SU-DHL-6 (cell line): ENCODE data around the gene ITSN1.
"Not testable (repeated sequence)": the region's sequence is repeated elsewhere in the genome, so short reads cannot be mapped to it uniquely, and the experiment has no call there.

Experiments used
- H2AFZ ChIP-seq: fragments of 200-600 bp; sonication (generic); 2 replicates; pipeline ENCODE4 v1.6.1; 2014; ENCODE audit warnings: low read depth, mild to moderate bottlenecking, moderate library complexity, mixed read lengths, antibody characterized with exemption, low read length; ENCODE audit not compliant: severe bottlenecking
- H3F3A ChIP-seq: fragments of 200-600 bp; shearing (Covaris generic); 2 replicates; pipeline ENCODE4 v1.6.0; 2016; ENCODE audit warnings: antibody characterized with exemption, mild to moderate bottlenecking; ENCODE audit not compliant: insufficient read depth
- H3K27ac ChIP-seq: fragments of 200-600 bp; sonication (generic); 2 replicates; pipeline ENCODE4 v1.5.1; 2016; ENCODE audit warnings: low read depth, mild to moderate bottlenecking, low read length, moderate library complexity, mixed read lengths
- H3K27me3 ChIP-seq: fragments of 200-600 bp; sonication (generic), shearing (Covaris generic); 2 replicates; pipeline ENCODE4 v1.6.0; 2014; ENCODE audit warnings: mild to moderate bottlenecking, low read length
- H3K36me3 ChIP-seq: fragments of 200-600 bp; sonication (generic); 2 replicates; pipeline ENCODE4 v1.6.1; 2014; ENCODE audit warnings: mild to moderate bottlenecking, low read length, mixed read lengths
- H3K4me2 ChIP-seq: fragments of 300-600, 200-600 bp; shearing (Covaris generic), sonication (generic); 2 replicates; pipeline ENCODE4 v1.6.0; 2014; ENCODE audit warnings: low read length, low read depth, mild to moderate bottlenecking; ENCODE audit not compliant: poor library complexity, severe bottlenecking
- H3K4me3 ChIP-seq: fragments of 200-600 bp; sonication (generic); 2 replicates; pipeline ENCODE4 v1.5.1; 2014; ENCODE audit warnings: antibody characterized with exemption, low read length, mild to moderate bottlenecking, mixed read lengths; ENCODE audit not compliant: insufficient read depth, poor library complexity, severe bottlenecking
- H3K79me2 ChIP-seq: fragments of 200-600 bp; sonication (generic); 2 replicates; pipeline ENCODE4 v1.6.1; 2014; ENCODE audit warnings: mild to moderate bottlenecking, low read length, moderate library complexity; ENCODE audit not compliant: insufficient read depth
- H3K9ac ChIP-seq: fragments of 200-600 bp; sonication (generic); 2 replicates; pipeline ENCODE4 v1.7.0; 2014; ENCODE audit warnings: mild to moderate bottlenecking, low read length
- H3K9me2 ChIP-seq: fragments of 200-600 bp; sonication (generic); replicated peaks from 2 replicates; pipeline ENCODE4 v1.6.1; 2014; ENCODE audit warnings: low read length; ENCODE audit not compliant: insufficient read depth
- H3K9me3 ChIP-seq: fragments of 200-600 bp; sonication (generic); 2 replicates; pipeline ENCODE4 v1.6.1; 2014; ENCODE audit warnings: low read length, mixed read lengths; ENCODE audit not compliant: insufficient read depth
- H4K20me1 ChIP-seq: fragments of 200-600 bp; sonication (generic); 2 replicates; pipeline ENCODE4 v1.6.1; 2014; ENCODE audit warnings: low read depth, mild to moderate bottlenecking, antibody characterized with exemption, low read length, moderate library complexity, mixed read lengths
- EZH2phosphoT487 ChIP-seq: fragments of 200-600 bp; sonication (generic), shearing (Covaris generic); conservative IDR thresholded peaks from 2 replicates; pipeline ENCODE4 v1.6.1; 2018; ENCODE audit warnings: mild to moderate bottlenecking, antibody characterized with exemption, low read length, moderate library complexity, mixed read lengths
- TF ChIP-seq, protein P1 (sequence below): fragments of 200-600 bp; sonication (generic); IDR thresholded peaks from one replicate; pipeline ENCODE4 v1.5.1; 2017; ENCODE audit warnings: antibody characterized with exemption, mild to moderate bottlenecking, low read length, moderate library complexity; ENCODE audit not compliant: insufficient read depth, poor library complexity, severe bottlenecking

ITSN1 gene

DNA sequence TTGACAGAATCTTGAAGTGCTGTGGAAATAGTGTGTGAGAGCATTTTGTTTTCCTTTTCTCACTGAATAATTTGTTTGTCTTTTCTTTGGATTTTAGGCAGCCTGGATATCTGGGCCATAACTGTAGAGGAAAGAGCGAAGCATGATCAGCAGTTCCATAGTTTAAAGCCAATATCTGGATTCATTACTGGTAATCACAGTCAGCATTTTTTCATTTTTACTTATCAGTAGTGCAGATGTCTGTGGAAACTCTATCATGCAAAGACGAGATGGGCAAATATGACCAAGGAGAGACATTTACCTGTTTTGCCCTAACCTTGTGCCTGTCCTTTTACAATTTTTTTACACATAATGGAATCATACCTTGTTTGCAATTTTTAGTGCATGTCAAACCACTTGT is 78.8 kb downstream of the ITSN1 start:
- no peaks in the 10 kb centered on the region for H3F3A ChIP-seq
- H3K9ac ChIP-seq, result no peak overlapping the region
- no peaks in the 10 kb centered on the region for H3K79me2 ChIP-seq
- no peaks in the 10 kb centered on the region for H3K9me3 ChIP-seq
- no peak overlapping the region for H2AFZ ChIP-seq
- no peaks in the 10 kb centered on the region for H3K9me2 ChIP-seq
- no peaks in the 10 kb centered on the region for H3K27me3 ChIP-seq
- H3K4me3 ChIP-seq, result no peak overlapping the region
- H3K36me3 ChIP-seq, result no peaks in the 10 kb centered on the region
- no peak overlapping the region for H3K4me2 ChIP-seq
- no peak for TF ChIP-seq EZH2phosphoT487
- TF ChIP-seq, protein P1, sequence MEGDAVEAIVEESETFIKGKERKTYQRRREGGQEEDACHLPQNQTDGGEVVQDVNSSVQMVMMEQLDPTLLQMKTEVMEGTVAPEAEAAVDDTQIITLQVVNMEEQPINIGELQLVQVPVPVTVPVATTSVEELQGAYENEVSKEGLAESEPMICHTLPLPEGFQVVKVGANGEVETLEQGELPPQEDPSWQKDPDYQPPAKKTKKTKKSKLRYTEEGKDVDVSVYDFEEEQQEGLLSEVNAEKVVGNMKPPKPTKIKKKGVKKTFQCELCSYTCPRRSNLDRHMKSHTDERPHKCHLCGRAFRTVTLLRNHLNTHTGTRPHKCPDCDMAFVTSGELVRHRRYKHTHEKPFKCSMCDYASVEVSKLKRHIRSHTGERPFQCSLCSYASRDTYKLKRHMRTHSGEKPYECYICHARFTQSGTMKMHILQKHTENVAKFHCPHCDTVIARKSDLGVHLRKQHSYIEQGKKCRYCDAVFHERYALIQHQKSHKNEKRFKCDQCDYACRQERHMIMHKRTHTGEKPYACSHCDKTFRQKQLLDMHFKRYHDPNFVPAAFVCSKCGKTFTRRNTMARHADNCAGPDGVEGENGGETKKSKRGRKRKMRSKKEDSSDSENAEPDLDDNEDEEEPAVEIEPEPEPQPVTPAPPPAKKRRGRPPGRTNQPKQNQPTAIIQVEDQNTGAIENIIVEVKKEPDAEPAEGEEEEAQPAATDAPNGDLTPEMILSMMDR, result no peak
- no peaks in the 10 kb centered on the region for H4K20me1 ChIP-seq
- H3K27ac ChIP-seq, result no peak overlapping the region

DNA sequence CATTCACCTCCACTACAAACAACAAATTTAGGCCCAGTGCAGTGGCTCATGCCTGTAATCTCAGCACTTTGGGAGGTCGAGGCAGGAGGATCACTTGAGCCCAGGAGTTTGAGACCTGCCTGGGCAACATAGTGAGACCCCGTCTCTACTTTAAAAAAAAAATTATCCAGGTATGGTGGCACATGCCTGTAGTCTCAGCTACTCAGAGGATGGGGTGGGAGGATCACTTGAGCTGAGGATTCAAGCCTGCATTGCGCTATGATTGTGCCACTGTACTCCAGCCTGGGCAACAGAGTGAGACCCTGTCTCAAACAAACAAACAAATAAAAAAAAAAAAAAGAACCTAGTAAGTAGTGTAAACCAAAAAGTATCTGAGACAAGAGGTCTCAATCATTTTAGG is 86.8 kb downstream of the ITSN1 start:
- H3F3A ChIP-seq, H3K9me2 ChIP-seq, H3K9ac ChIP-seq, H3K27me3 ChIP-seq, H3K4me3 ChIP-seq, H4K20me1 ChIP-seq, H3K27ac ChIP-seq, H3K36me3 ChIP-seq, H3K79me2 ChIP-seq, H2AFZ ChIP-seq, H3K9me3 ChIP-seq, H3K4me2 ChIP-seq: not testable (repeated sequence)

DNA sequence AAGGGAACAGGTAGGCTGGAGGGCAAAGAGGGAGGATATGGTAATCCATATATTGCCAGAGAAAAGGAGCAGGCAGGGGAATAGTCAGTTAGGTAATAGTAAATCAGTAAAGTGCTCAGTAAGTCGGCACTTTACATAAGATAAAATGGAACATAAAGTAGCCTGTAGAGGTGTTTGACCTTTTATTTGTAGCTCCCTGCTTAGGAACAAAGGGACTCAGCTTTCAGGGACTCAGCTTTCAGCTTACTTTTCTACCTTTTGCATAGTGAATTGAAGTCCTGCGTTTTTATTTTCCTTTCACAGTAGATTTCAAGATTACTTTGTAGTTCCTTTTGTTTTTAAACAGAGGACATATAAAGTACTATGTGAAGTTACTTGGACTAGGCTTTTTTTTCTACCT is 87.3 kb downstream of the ITSN1 start:
- Histone ChIP-seq H3K9me2 (no peaks in the 10 kb centered on the region), H3F3A (no peaks in the 10 kb centered on the region), H3K27me3 (no peaks in the 10 kb centered on the region), H3K9ac (no peak overlapping the region), H2AFZ (no peak overlapping the region), H3K9me3 (no peaks in the 10 kb centered on the region), H3K4me2 (no peak overlapping the region), H3K79me2 (no peaks in the 10 kb centered on the region), H3K27ac (no peak overlapping the region), H3K4me3 (no peak overlapping the region), H3K36me3 (no peaks in the 10 kb centered on the region), H4K20me1 (no peaks in the 10 kb centered on the region)
- no peak for TF ChIP-seq EZH2phosphoT487
- TF ChIP-seq, protein P1, result no peak

DNA sequence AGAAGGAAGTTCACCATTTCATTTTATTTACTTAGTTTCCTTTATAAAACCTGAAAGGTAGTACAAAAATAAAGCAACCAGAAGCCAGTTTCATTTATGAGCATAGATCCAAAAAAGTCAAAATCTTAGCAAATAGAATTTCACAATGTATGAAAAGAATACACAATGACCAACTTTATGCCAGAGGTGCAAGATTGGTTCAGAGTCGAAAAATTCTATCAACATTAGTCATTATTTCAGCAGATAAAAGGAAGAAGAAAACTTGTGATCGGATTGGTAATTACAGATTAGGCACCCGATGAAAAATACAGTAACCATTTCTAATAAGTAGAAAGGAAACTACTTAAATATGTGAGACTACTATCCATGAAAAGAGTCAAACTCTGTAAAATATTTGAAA is 89.1 kb downstream of the ITSN1 start:
- Histone ChIP-seq H3K9ac (no peak overlapping the region), H3K27me3 (no peaks in the 10 kb centered on the region), H4K20me1 (no peaks in the 10 kb centered on the region), H3K9me2 (no peaks in the 10 kb centered on the region), H2AFZ (no peak overlapping the region), H3K79me2 (no peaks in the 10 kb centered on the region), H3K36me3 (no peaks in the 10 kb centered on the region), H3F3A (no peaks in the 10 kb centered on the region), H3K4me3 (no peak overlapping the region), H3K9me3 (no peaks in the 10 kb centered on the region), H3K27ac (no peak overlapping the region), H3K4me2 (no peak overlapping the region)
- TF ChIP-seq, protein P1, result no peak
- TF ChIP-seq EZH2phosphoT487, result no peak
